22Rv1 (cell line): ENCODE measurements around the gene PARVB.

Experiments used
- ZFX ChIP-seq: fragments of 450-650 bp; IDR thresholded peaks from 2 replicates; pipeline ENCODE4 v1.6.1; 2017; ENCODE audit warnings: antibody characterized with exemption, borderline replicate concordance
- TF ChIP-seq, protein P1 (sequence below): fragments of 450-650 bp; IDR thresholded peaks from 2 replicates; pipeline ENCODE4 v1.5.1; 2017; ENCODE audit warnings: mild to moderate bottlenecking

DNA sequence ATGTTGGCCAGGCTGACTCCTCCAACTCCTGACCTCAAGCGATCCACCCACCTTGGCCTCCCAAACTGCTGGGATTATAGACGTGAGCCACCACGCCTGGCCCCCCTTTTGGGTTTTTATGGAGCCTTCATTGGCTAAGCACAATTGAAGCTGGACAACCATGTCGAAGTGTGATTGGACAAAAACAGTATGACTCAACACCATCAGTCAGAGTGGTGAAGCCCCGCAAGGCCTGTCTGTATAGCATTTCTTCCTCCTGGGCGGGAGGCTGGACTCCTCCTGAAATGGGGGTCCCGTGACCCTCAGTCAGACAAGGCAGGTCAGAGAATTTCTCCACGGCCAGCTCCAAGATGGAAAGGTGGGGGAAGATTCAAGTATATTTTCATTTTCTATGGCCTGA lies 3.1 kb upstream of the PARVB start:
- TF ChIP-seq, protein P1, sequence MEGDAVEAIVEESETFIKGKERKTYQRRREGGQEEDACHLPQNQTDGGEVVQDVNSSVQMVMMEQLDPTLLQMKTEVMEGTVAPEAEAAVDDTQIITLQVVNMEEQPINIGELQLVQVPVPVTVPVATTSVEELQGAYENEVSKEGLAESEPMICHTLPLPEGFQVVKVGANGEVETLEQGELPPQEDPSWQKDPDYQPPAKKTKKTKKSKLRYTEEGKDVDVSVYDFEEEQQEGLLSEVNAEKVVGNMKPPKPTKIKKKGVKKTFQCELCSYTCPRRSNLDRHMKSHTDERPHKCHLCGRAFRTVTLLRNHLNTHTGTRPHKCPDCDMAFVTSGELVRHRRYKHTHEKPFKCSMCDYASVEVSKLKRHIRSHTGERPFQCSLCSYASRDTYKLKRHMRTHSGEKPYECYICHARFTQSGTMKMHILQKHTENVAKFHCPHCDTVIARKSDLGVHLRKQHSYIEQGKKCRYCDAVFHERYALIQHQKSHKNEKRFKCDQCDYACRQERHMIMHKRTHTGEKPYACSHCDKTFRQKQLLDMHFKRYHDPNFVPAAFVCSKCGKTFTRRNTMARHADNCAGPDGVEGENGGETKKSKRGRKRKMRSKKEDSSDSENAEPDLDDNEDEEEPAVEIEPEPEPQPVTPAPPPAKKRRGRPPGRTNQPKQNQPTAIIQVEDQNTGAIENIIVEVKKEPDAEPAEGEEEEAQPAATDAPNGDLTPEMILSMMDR: no peak
- no peak for TF ChIP-seq ZFX
